DOHH2 (cell line): ENCODE results near the gene NEDD4L.

ENCODE experiments used
- CTCF ChIP-seq: fragments of 200-600 bp; sonication (generic); IDR thresholded peaks from one replicate; pipeline ENCODE4 v1.5.1; 2014; ENCODE audit warnings: antibody characterized with exemption, mild to moderate bottlenecking, low read depth, low read length; ENCODE audit not compliant: poor library complexity, severe bottlenecking
- EZH2phosphoT487 ChIP-seq: fragments of 200-600 bp; sonication (generic); IDR thresholded peaks from 2 replicates; pipeline ENCODE4 v1.6.1; 2017; ENCODE audit warnings: borderline replicate concordance, mild to moderate bottlenecking, antibody characterized with exemption, low read length, moderate library complexity, mixed read lengths

- no peak for TF ChIP-seq CTCF
- no peak for TF ChIP-seq EZH2phosphoT487
Observed at GRCh38 chr18:58254873-58255511, 211.0 kb downstream of the NEDD4L start.
